Measurements from ENCODE around the gene SLC37A2.
A peak's percentile ranks its signal among the peaks of the same experiment; 100 is the strongest.
"Not testable (repeated sequence)": the region's sequence is repeated elsewhere in the genome, so short reads cannot be mapped to it uniquely, and the experiment has no call there.

SLC37A2 gene

GRCh38 chr11:125088123-125088522 is 25.0 kb downstream of the SLC37A2 start:
- in situ Hi-C loops (cut with MboI; ENCODE audit: low pct_unique_long_range_greater_than_20kb, low sequenced_read_pairs, unreplicated experiment): no loop called here
- TF ChIP-seq CTCF (IDR thresholded peaks at IDR 0.05; ENCODE audit: extremely low read depth, insufficient read depth, missing control alignments): no peak
- DNase-seq (ENCODE audit: low spot score): no peak

- TF ChIP-seq CTCF (IDR thresholded peaks at IDR 0.05; ENCODE audit: extremely low read depth, insufficient read depth, missing control alignments): no peak
- in situ Hi-C loops (cut with MboI; ENCODE audit: low pct_unique_long_range_greater_than_20kb, low sequenced_read_pairs, unreplicated experiment): no loop called here
- DNase-seq (ENCODE audit: low spot score): no peak
Observed at GRCh38 chr11:125088576-125089455, 25.7 kb downstream of the SLC37A2 start.

- DNase-seq (ENCODE audit: low spot score); in situ Hi-C loops (cut with MboI; ENCODE audit: low pct_unique_long_range_greater_than_20kb, low sequenced_read_pairs, unreplicated experiment): not testable (repeated sequence)
Observed at GRCh38 chr11:125089481-125089880, 26.4 kb downstream of the SLC37A2 start.

GRCh38 chr11:125090151-125090550 is 27.0 kb downstream of the SLC37A2 start:
- DNase-seq (ENCODE audit: low spot score); in situ Hi-C loops (cut with MboI; ENCODE audit: low pct_unique_long_range_greater_than_20kb, low sequenced_read_pairs, unreplicated experiment): not testable (repeated sequence)

GRCh38 chr11:125090816-125091215 is 27.7 kb downstream of the SLC37A2 start:
- in situ Hi-C loops (cut with MboI; ENCODE audit: low pct_unique_long_range_greater_than_20kb, low sequenced_read_pairs, unreplicated experiment): no loop called here
- no peak for DNase-seq (ENCODE audit: low spot score)
- no peak for TF ChIP-seq CTCF (IDR thresholded peaks at IDR 0.05; ENCODE audit: extremely low read depth, insufficient read depth, missing control alignments)

- no peak for DNase-seq (ENCODE audit: low spot score)
- in situ Hi-C loops (cut with MboI; ENCODE audit: low pct_unique_long_range_greater_than_20kb, low sequenced_read_pairs, unreplicated experiment): no loop called here
- TF ChIP-seq CTCF (IDR thresholded peaks at IDR 0.05; ENCODE audit: extremely low read depth, insufficient read depth, missing control alignments): peak; percentile 59
Observed at GRCh38 chr11:125091247-125091876, 28.3 kb downstream of the SLC37A2 start.

GRCh38 chr11:125091877-125092664 is 29.0 kb downstream of the SLC37A2 start:
- no peak for TF ChIP-seq CTCF (IDR thresholded peaks at IDR 0.05; ENCODE audit: extremely low read depth, insufficient read depth, missing control alignments)
- in situ Hi-C loops (cut with MboI; ENCODE audit: low pct_unique_long_range_greater_than_20kb, low sequenced_read_pairs, unreplicated experiment): no loop called here
- no peak for DNase-seq (ENCODE audit: low spot score)
